Naive B cell (primary cell): Measurements from ENCODE around the gene C11orf42. TPM values are rescaled to one million over a fixed set of nuclear protein-coding genes. Genes with fewer than 3 reads are reported as not detected.

Experiments used
- ATAC-seq, 2 donors: fragments of 150-1000 bp; cut with Tn5 transposase; 2 replicates each; pipeline ENCODE4 v1.10.0; 2021; ENCODE audit warnings: low read depth in 2 of 2, mild to moderate bottlenecking in 2 of 2, moderate library complexity in 2 of 2
- DNase-seq: peaks from one replicate; pipeline ENCODE4 v3.0.0; 2022
- H3K27ac Mint-ChIP-seq, 6 donors: one replicate each; pipeline ENCODE4 v1.8.0; 2020 to 2022; ENCODE audit warnings: mild to moderate bottlenecking in 6 of 6, mixed read lengths in 6 of 6, moderate library complexity in 5 of 6, inconsistent platforms in 2 of 6
- H3K27me3 Mint-ChIP-seq, 3 donors: one replicate each; pipeline ENCODE4 v1.8.0; 2021 to 2022; ENCODE audit warnings: mixed read lengths in 3 of 3, mild to moderate bottlenecking in 1 of 3
- H3K36me3 Mint-ChIP-seq, 2 donors: one replicate each; pipeline ENCODE4 v1.8.0; 2020 to 2022; ENCODE audit warnings: mixed read lengths in 2 of 2, inconsistent platforms in 1 of 2, mild to moderate bottlenecking in 1 of 2
- H3K4me1 Mint-ChIP-seq, 3 donors: one replicate each; pipeline ENCODE4 v1.8.0; 2020 to 2022; ENCODE audit warnings: mixed read lengths in 3 of 3, inconsistent platforms in 1 of 3, mild to moderate bottlenecking in 1 of 3, moderate library complexity in 1 of 3
- H3K4me3 Mint-ChIP-seq, 8 donors: one replicate each; pipeline ENCODE4 v1.8.0; 2020 to 2022; ENCODE audit warnings: mild to moderate bottlenecking in 8 of 8, mixed read lengths in 8 of 8, moderate library complexity in 8 of 8, inconsistent platforms in 2 of 8
- H3K9me3 Mint-ChIP-seq, 7 donors: one replicate each; pipeline ENCODE4 v1.8.0; 2020 to 2022; ENCODE audit warnings: mixed read lengths in 7 of 7, mild to moderate bottlenecking in 5 of 7, inconsistent platforms in 2 of 7, moderate library complexity in 1 of 7
- polyA plus RNA-seq, 6 donors: library from polyadenylated mRNA; unstranded; fragments of 300-500 nt; fragmentation: Illumina TruSeq; gene quantifications; one replicate each; pipeline ENCODE4 v1.2.3, GENCODE V29; 2021; ENCODE audit warnings: low read depth in 6 of 6

The C11orf42 gene, protein sequence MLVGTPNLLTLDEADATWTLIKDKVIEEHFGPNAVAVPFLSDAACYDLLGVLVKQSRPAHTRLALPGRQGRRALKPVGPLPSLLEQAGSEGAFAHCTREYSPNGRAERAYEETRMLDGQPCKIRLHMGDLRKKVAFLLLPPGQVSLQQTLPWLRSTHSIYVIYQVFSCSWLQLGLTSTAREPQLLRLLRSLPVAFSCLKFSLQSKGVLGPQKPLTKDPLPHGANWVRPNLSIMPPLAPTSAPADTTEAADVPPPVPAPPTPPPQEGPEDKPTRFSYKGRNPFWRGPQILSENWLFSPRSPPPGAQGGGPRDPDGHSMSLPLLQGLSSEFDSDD
- not detected for polyA plus RNA-seq

GRCh38 chr11:6205366-6205765 is at the start of gene C11orf42:
TSS of gene C11orf42 (plus strand) at chr11:6205557. CDS start at chr11:6205616, 59 bp downstream.
- Mint-ChIP-seq H3K36me3 (peaks cover 5 to 15% of the 10 kb centered on the region in 2 donors), H3K4me3 (no peak within 1 kb of the TSS), H3K4me1 (peaks cover 4 to 12% (median 10%) of the 10 kb centered on the region in 3 donors), H3K27ac (peak within 1 kb of the TSS in 2 of 6 donors; percentile 23 to 45), H3K9me3 (no peaks in the 10 kb centered on the region), H3K27me3 (no peaks in the 10 kb centered on the region)
- ATAC-seq, result no peak
- DNase-seq, result no peak

DNA sequence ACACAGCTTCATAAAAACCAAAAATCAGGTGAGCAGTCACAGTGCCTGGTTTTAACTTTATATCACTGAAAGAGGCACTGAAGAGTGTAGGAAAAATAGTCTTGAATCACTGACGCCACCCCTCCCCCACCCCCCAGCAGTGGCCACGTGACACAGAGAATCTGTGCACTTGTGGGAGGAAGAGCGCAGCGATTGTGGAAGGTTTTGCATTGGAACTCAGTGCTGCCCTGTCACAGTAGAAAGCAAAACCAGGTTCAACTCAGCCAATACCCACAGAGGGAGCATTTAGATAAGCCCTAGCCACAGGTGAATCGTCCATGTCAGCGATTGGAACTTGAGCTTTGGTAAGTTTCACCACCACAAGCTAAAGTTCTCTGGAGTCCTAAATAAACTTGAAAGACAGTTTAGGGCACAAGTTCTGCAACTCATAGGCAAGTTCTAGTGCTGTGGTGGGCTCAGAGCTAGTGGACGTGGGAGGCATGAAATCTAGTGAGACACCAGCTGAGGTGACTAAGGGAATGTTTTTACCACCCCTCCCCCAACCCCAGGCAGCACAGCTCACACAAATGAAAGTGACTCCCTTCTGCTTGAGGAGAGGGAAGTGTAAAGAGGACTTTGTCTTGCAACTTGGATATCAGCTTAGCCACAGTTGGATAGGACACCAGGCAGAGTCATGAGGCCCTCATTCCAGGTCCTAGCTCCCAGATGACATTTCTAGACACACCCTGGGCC is 48.6 kb upstream of the C11orf42 start:
- no peaks in the 10 kb centered on the region for H3K4me1 Mint-ChIP-seq
- no peaks in the 10 kb centered on the region for H3K36me3 Mint-ChIP-seq
- H3K27ac Mint-ChIP-seq, result no peak overlapping the region
- ATAC-seq, result no peak
- H3K9me3 Mint-ChIP-seq, result peaks cover 0 to 2% (median 0%) of the 10 kb centered on the region in 7 donors
- peaks cover 3 to 22% (median 12%) of the 10 kb centered on the region in 3 donors for H3K27me3 Mint-ChIP-seq
- no peak overlapping the region for H3K4me3 Mint-ChIP-seq
- DNase-seq, result no peak

- Mint-ChIP-seq H3K27me3 (peaks cover 14 to 35% (median 24%) of the 10 kb centered on the region in 3 donors), H3K4me3 (no peak within 1 kb of the TSS), H3K4me1 (no peaks in the 10 kb centered on the region), H3K36me3 (peaks cover 0 to 5% of the 10 kb centered on the region in 2 donors), H3K9me3 (peaks cover 0 to 9% (median 5%) of the 10 kb centered on the region in 7 donors), H3K27ac (no peak within 1 kb of the TSS)
- ATAC-seq (no peak), DNase-seq (no peak)
These were observed 35.1 kb upstream of the C11orf42 start, which contains the start of gene OR52B2 for GRCh38 chr11:6170226-6170625. TSS of gene OR52B2 (minus strand) at chr11:6170326. CDS start at chr11:6170326, 0 bp downstream.

GRCh38 chr11:6175440-6175839 is 29.9 kb upstream of the C11orf42 start:
- H3K9me3 Mint-ChIP-seq, result peaks cover 0 to 8% (median 1%) of the 10 kb centered on the region in 7 donors
- H3K4me3 Mint-ChIP-seq, result no peak overlapping the region
- DNase-seq, result no peak
- no peaks in the 10 kb centered on the region for H3K4me1 Mint-ChIP-seq
- H3K36me3 Mint-ChIP-seq, result no peaks in the 10 kb centered on the region
- no peak overlapping the region for H3K27ac Mint-ChIP-seq
- no peak for ATAC-seq
- peaks cover 17 to 36% (median 28%) of the 10 kb centered on the region in 3 donors for H3K27me3 Mint-ChIP-seq

GRCh38 chr11:6191742-6192141 is 13.6 kb upstream of the C11orf42 start:
- Mint-ChIP-seq H3K27ac (no peak overlapping the region), H3K36me3 (no peaks in the 10 kb centered on the region), H3K4me1 (no peaks in the 10 kb centered on the region), H3K9me3 (peaks cover 0 to 2% (median 0%) of the 10 kb centered on the region in 7 donors), H3K4me3 (no peak overlapping the region), H3K27me3 (no peaks in the 10 kb centered on the region)
- DNase-seq (no peak), ATAC-seq (no peak)

DNA sequence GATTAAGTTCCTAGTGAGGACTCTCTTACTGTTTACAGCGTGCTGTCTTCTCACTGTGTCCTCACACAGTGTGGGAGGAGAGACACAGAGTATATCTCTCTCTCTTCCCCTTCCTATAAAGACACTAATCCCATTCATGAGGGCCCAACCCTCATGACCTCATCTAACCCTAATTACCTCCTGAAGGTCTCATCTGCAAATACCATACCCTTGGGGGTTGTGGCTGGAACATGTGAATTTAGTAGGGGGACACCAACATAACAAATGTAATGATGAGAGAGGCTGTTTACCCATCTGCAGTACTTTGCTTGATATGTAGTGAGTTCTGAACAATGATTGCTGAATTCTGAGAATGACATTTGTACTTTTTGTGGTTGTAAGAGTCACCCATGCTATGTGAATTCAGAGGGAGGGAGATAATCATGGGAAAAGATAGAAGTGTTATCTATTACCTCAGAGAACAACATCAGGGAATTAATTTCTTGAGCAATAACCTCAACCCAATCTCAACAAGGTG is 11.2 kb upstream of the C11orf42 start:
- Mint-ChIP-seq H3K9me3 (peaks cover 0 to 2% (median 0%) of the 10 kb centered on the region in 7 donors), H3K4me1 (no peaks in the 10 kb centered on the region), H3K36me3 (no peaks in the 10 kb centered on the region), H3K27ac (no peak overlapping the region), H3K4me3 (no peak overlapping the region), H3K27me3 (no peaks in the 10 kb centered on the region)
- DNase-seq (no peak), ATAC-seq (no peak)

- no peak overlapping the region for H3K4me3 Mint-ChIP-seq
These were observed 9.0 kb upstream of the C11orf42 start for GRCh38 chr11:6196396-6196795.

DNA sequence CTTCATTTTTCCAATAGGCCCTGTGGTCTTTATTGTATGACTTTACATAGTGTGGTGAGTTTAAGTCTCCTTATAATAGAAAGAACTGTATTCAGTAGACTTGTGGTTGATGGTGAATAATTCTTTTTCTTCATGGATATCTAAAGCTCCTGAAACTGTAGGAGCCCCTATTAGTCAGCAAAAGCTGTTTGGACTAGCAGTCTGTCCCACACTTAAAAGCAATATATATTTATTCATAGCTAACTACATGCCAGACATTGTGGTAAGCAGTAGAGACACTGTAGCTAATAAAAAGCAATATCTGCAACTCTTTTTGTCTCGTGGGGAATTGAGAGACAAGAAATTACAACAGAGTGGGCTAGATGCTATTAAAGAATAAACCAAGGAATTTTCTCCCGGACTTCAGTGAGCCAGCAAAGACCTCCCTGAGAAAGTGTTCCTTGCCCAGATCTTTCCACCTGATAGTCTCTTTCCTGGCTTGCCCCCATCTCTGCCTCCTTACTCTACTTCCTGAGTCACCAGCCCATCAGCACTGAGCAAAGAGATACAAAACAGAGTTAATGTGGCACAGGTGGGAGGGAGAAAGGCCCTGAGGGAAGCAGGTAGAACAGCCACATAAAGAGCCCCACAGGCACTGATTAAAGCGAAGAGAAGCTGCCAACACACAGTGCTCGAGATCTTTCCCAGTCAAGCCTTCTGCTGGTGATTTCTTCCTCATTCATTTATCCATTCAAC is 7.7 kb upstream of the C11orf42 start:
- H3K27ac Mint-ChIP-seq, result no peak overlapping the region
- H3K4me1 Mint-ChIP-seq, result peaks cover 0 to 4% (median 0%) of the 10 kb centered on the region in 3 donors
- H3K36me3 Mint-ChIP-seq, result no peaks in the 10 kb centered on the region

More at GRCh38 chr11:6196396-6196795, 9.0 kb upstream of the C11orf42 start:
- Mint-ChIP-seq H3K27me3 (no peaks in the 10 kb centered on the region), H3K9me3 (peaks cover 0 to 2% (median 0%) of the 10 kb centered on the region in 7 donors), H3K4me1 (peaks cover 0 to 4% (median 0%) of the 10 kb centered on the region in 3 donors), H3K36me3 (no peaks in the 10 kb centered on the region), H3K27ac (no peak overlapping the region)
- ATAC-seq (no peak), DNase-seq (no peak)

DNA sequence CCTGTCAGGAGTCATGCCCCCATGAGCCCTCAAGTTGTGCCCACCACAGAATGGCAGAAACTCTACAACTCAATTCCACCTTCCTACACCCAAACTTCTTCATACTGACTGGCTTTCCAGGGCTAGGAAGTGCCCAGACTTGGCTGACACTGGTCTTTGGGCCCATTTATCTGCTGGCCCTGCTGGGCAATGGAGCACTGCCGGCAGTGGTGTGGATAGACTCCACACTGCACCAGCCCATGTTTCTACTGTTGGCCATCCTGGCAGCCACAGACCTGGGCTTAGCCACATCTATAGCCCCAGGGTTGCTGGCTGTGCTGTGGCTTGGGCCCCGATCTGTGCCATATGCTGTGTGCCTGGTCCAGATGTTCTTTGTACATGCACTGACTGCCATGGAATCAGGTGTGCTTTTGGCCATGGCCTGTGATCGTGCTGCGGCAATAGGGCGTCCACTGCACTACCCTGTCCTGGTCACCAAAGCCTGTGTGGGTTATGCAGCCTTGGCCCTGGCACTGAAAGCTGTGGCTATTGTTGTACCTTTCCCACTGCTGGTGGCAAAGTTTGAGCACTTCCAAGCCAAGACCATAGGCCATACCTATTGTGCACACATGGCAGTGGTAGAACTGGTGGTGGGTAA is 6.1 kb upstream of the C11orf42 start, which contains the start of gene OR52W1:
TSS of gene OR52W1 (plus strand) at position 51 of the 637 bp plus-strand sequence. CDS start at position 51, 0 bp downstream.
- Mint-ChIP-seq H3K36me3 (no peaks in the 10 kb centered on the region), H3K9me3 (no peaks in the 10 kb centered on the region), H3K27me3 (no peaks in the 10 kb centered on the region), H3K27ac (peak within 1 kb of the TSS in 2 of 6 donors; percentile 34 to 48), H3K4me1 (peaks cover 8 to 12% (median 10%) of the 10 kb centered on the region in 3 donors), H3K4me3 (no peak within 1 kb of the TSS)
- DNase-seq (no peak), ATAC-seq (no peak)

More for the DNA sequence above, 7.7 kb upstream of the C11orf42 start:
- Mint-ChIP-seq H3K4me3 (no peak overlapping the region), H3K9me3 (no peaks in the 10 kb centered on the region), H3K27me3 (no peaks in the 10 kb centered on the region)
- DNase-seq (no peak), ATAC-seq (no peak)

- Mint-ChIP-seq H3K36me3 (peaks cover 0 to 7% of the 10 kb centered on the region in 2 donors), H3K27me3 (no peaks in the 10 kb centered on the region), H3K27ac (no peak overlapping the region), H3K9me3 (no peaks in the 10 kb centered on the region), H3K4me3 (no peak overlapping the region), H3K4me1 (peaks cover 8 to 12% (median 10%) of the 10 kb centered on the region in 3 donors)
- DNase-seq, result no peak
- ATAC-seq, result no peak
These were observed 4.4 kb upstream of the C11orf42 start for GRCh38 chr11:6200975-6201374.

- no peaks in the 10 kb centered on the region for H3K27me3 Mint-ChIP-seq
- H3K4me3 Mint-ChIP-seq, result no peak overlapping the region
- H3K27ac Mint-ChIP-seq, result no peak overlapping the region
- peaks cover 8 to 12% (median 10%) of the 10 kb centered on the region in 3 donors for H3K4me1 Mint-ChIP-seq
- H3K36me3 Mint-ChIP-seq, result peaks cover 0 to 8% of the 10 kb centered on the region in 2 donors
- no peaks in the 10 kb centered on the region for H3K9me3 Mint-ChIP-seq
- DNase-seq (no peak), ATAC-seq (no peak)
These were observed 3.9 kb upstream of the C11orf42 start for GRCh38 chr11:6201481-6201880.

DNA sequence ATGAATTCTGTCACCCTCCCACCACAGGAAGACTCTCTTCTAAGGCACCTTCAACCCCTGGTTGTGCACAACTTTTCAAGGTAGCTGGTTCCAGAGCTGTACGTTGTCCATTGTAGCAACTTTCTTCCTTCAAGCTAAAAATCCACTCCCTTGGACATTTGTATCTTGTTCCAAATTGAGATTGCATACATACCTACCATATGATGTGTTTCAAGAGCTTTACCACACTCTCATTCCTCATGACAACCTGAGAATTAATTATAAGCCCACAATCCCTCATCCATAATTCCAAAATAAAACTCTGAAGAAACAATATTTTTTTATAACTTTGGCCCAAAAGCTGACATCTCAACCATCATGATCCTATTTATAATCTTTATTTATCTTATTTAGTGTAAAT is 3.3 kb upstream of the C11orf42 start:
- Mint-ChIP-seq H3K27ac (peak overlapping the region in 1 of 6 donors; percentile 28), H3K4me3 (no peak overlapping the region), H3K36me3 (peaks cover 0 to 8% of the 10 kb centered on the region in 2 donors), H3K9me3 (no peaks in the 10 kb centered on the region), H3K27me3 (no peaks in the 10 kb centered on the region), H3K4me1 (peaks cover 8 to 12% (median 10%) of the 10 kb centered on the region in 3 donors)
- DNase-seq (no peak), ATAC-seq (no peak)
